Sigmoid colon (tissue), 7 donors: ENCODE results near the gene SLIT1. TPM values are rescaled to one million over a fixed set of nuclear protein-coding genes. Genes with fewer than 3 reads are reported as not detected.

Experiments
- DNase-seq: peaks from one replicate; pipeline ENCODE4 v3.0.0-alpha.2; 2019
- H3K27ac ChIP-seq, 4 donors: fragments of 200-600 bp; sonication (generic); one replicate each; pipeline ENCODE4 v1.5.1; 2016 to 2019; ENCODE audit warnings: mild to moderate bottlenecking in 1 of 4
- H3K27me3 ChIP-seq, 3 donors: fragments of 200-600 bp; sonication (generic); one replicate each; pipeline ENCODE4 v1.5.1; 2019; ENCODE audit warnings: mild to moderate bottlenecking in 1 of 3
- H3K36me3 ChIP-seq, 4 donors: fragments of 200-600 bp; sonication (generic); one replicate each; pipeline ENCODE4 v1.5.1; 2016 to 2019
- H3K4me1 ChIP-seq, 4 donors: fragments of 200-600 bp; sonication (generic); one replicate each; pipeline ENCODE4 v1.5.1; 2017 to 2019
- H3K4me3 ChIP-seq, 4 donors: fragments of 200-600 bp; sonication (generic); one replicate each; pipeline ENCODE4 v1.5.1; 2017 to 2019; ENCODE audit warnings: mild to moderate bottlenecking in 2 of 4, moderate library complexity in 1 of 4
- H3K9me3 ChIP-seq, 4 donors: fragments of 200-600 bp in 3 of 4; sonication (generic) in 3 of 4; one replicate each; pipeline versions ENCODE4 v1.5.1 to v1.6.1; 2013 to 2019
- CTCF ChIP-seq, 4 experiments: fragments of 450-650 bp in 3 of 4; fragments of 200-600 bp in 1 of 4; IDR thresholded peaks; one replicate each; pipeline ENCODE4 v1.5.1; 2016 to 2019; ENCODE audit warnings: antibody characterized with exemption in 4 of 4, mild to moderate bottlenecking in 3 of 4, moderate library complexity in 2 of 4
- EP300 ChIP-seq, 4 donors: sonication (generic); formaldehyde crosslinking; IDR thresholded peaks; one replicate each; pipeline ENCODE4 v1.6.1; 2017; ENCODE audit warnings: antibody characterized with exemption in 4 of 4
- POLR2A ChIP-seq, 2 donors: fragments of 450-650 bp; IDR thresholded peaks; one replicate each; pipeline ENCODE4 v1.6.1; 2016; ENCODE audit warnings: antibody characterized with exemption in 2 of 2, mild to moderate bottlenecking in 2 of 2, moderate library complexity in 2 of 2
- POLR2AphosphoS5 ChIP-seq, 4 donors: sonication (generic); formaldehyde crosslinking; IDR thresholded peaks; one replicate each; pipeline ENCODE4 v1.6.1; 2017; ENCODE audit warnings: antibody characterized with exemption in 4 of 4
- WGBS, 2 donors: extraction: QIAGEN DNeasy Blood & Tissue Kit; methylation state at CpG; one replicate each; pipeline ENCODE4 v1.1.7; 2013; 5-methylcytosine and 5-hydroxymethylcytosine counted together
- intact Hi-C: fragments of 100-400 bp; cut with DNase I; formaldehyde crosslinking; loops from one replicate; pipeline ENCODE4 v1.15.1; 2023
- polyA plus RNA-seq, 3 donors: library from polyadenylated mRNA; stranded (reverse); fragments of 200-250 nt; gene quantifications; one replicate each; pipeline ENCODE4 v1.2.3, GENCODE V29; 2013
- total RNA-seq, 4 donors: library from RNA; depleted of rRNA; stranded (reverse); fragments of >200 nt; gene quantifications; one replicate each; pipeline ENCODE4 v1.1.0, GENCODE V29; 2016
- donor health status: healthy with polysubstance abuse.
- donor health status: Bipolar disorder and iron deficiency.
- donor health status: healthy.

SLIT1 gene
- total and polyA plus RNA-seq, 7 donors = under 0.01 to 1.4 (median 0.58) TPM; not detected in 1

GRCh38 chr10:97053276-97053675, 132.5 kb downstream of the SLIT1 start:
- no peak overlapping the region for H3K27ac ChIP-seq
- H3K36me3 ChIP-seq = no peaks in the 10 kb centered on the region
- WGBS, 2 donors = 58 to 75% methylated on average over 2 of the region's 2 CpGs
- H3K27me3 ChIP-seq = no peaks in the 10 kb centered on the region
- H3K9me3 ChIP-seq = no peaks in the 10 kb centered on the region
- TF ChIP-seq POLR2AphosphoS5 (IDR thresholded peaks at IDR 0.05) (no peak), CTCF (IDR thresholded peaks at IDR 0.05) (no peak), EP300 (IDR thresholded peaks at IDR 0.05) (no peak), POLR2A (IDR thresholded peaks at IDR 0.05) (no peak)
- H3K4me3 ChIP-seq = no peak overlapping the region
- intact Hi-C loops = no loop called here
- H3K4me1 ChIP-seq = no peaks in the 10 kb centered on the region
- no peak for DNase-seq

- Histone ChIP-seq H3K9me3 (no peaks in the 10 kb centered on the region), H3K36me3 (no peaks in the 10 kb centered on the region), H3K4me3 (no peak overlapping the region), H3K4me1 (no peaks in the 10 kb centered on the region), H3K27ac (no peak overlapping the region), H3K27me3 (no peaks in the 10 kb centered on the region)
- no peak for DNase-seq
- no peak for TF ChIP-seq EP300 (IDR thresholded peaks at IDR 0.05)
- no peak for TF ChIP-seq CTCF (IDR thresholded peaks at IDR 0.05)
- no peak for TF ChIP-seq POLR2A (IDR thresholded peaks at IDR 0.05)
- TF ChIP-seq POLR2AphosphoS5 (IDR thresholded peaks at IDR 0.05) = no peak
- 71 to 78% methylated on average over 4 of the region's 4 CpGs for WGBS, 2 donors
- intact Hi-C loops = no loop called here
These were observed 134.7 kb downstream of the SLIT1 start for GRCh38 chr10:97050956-97051496.

GRCh38 chr10:97050205-97050745, 135.5 kb downstream of the SLIT1 start:
- Histone ChIP-seq H3K9me3 (no peaks in the 10 kb centered on the region), H3K27ac (no peak overlapping the region), H3K27me3 (no peaks in the 10 kb centered on the region), H3K36me3 (no peaks in the 10 kb centered on the region), H3K4me1 (no peaks in the 10 kb centered on the region), H3K4me3 (no peak overlapping the region)
- intact Hi-C loops = no loop called here
- DNase-seq = no peak
- 80 to 86% methylated on average over 3 of the region's 3 CpGs for WGBS, 2 donors
- TF ChIP-seq POLR2AphosphoS5 (IDR thresholded peaks at IDR 0.05) (no peak), EP300 (IDR thresholded peaks at IDR 0.05) (no peak), CTCF (IDR thresholded peaks at IDR 0.05) (no peak), POLR2A (IDR thresholded peaks at IDR 0.05) (no peak)

- DNase-seq = no peak
- Histone ChIP-seq H3K27ac (no peak overlapping the region), H3K4me1 (no peaks in the 10 kb centered on the region), H3K9me3 (no peaks in the 10 kb centered on the region), H3K36me3 (no peaks in the 10 kb centered on the region), H3K4me3 (no peak overlapping the region), H3K27me3 (no peaks in the 10 kb centered on the region)
- TF ChIP-seq CTCF (IDR thresholded peaks at IDR 0.05) (no peak), EP300 (IDR thresholded peaks at IDR 0.05) (no peak), POLR2A (IDR thresholded peaks at IDR 0.05) (no peak), POLR2AphosphoS5 (IDR thresholded peaks at IDR 0.05) (no peak)
- intact Hi-C loops = no loop called here
- WGBS, 2 donors = 82 to 87% methylated on average over 7 of the region's 7 CpGs
These were observed 136.1 kb downstream of the SLIT1 start for GRCh38 chr10:97049670-97050069.
